ENCODE measurements around the gene DCP2.
A peak's percentile ranks its signal among the peaks of the same experiment; 100 is the strongest.
"Not testable (repeated sequence)": the region's sequence is repeated elsewhere in the genome, so short reads cannot be mapped to it uniquely, and the experiment has no call there.

DCP2 gene

GRCh38 chr5:112976432-112977309 is at the start of gene DCP2:
Gene DCP2 (plus strand): TSS chr5:112976798. CDS start chr5:112976934, 136 bp downstream.
- peak; percentile 93 for DNase-seq

- no peak for DNase-seq
Measured at GRCh38 chr5:112929336-112930081, 47.1 kb upstream of the DCP2 start.

GRCh38 chr5:112930082-112930344 is 46.6 kb upstream of the DCP2 start:
- DNase-seq = no peak

GRCh38 chr5:112931473-112931872 is 45.1 kb upstream of the DCP2 start:
- DNase-seq = no peak

- no peak for DNase-seq
Measured at GRCh38 chr5:112933105-112933504, 43.5 kb upstream of the DCP2 start.

GRCh38 chr5:112933651-112934365 is 42.8 kb upstream of the DCP2 start:
- DNase-seq = no peak

GRCh38 chr5:112934366-112934663 is 42.3 kb upstream of the DCP2 start:
- DNase-seq = no peak

GRCh38 chr5:112935675-112936074 is 40.9 kb upstream of the DCP2 start:
- no peak for DNase-seq

GRCh38 chr5:112938286-112938685 is 38.3 kb upstream of the DCP2 start:
- no peak for DNase-seq

GRCh38 chr5:112940670-112941069 is 35.9 kb upstream of the DCP2 start:
- no peak for DNase-seq

- DNase-seq = no peak
Measured at GRCh38 chr5:112948458-112948857, 28.1 kb upstream of the DCP2 start.

- DNase-seq = no peak
Measured at GRCh38 chr5:112951124-112951702, 25.4 kb upstream of the DCP2 start.

GRCh38 chr5:112956606-112957005 is 20.0 kb upstream of the DCP2 start:
- DNase-seq = no peak

- no peak for DNase-seq
Measured at GRCh38 chr5:112957036-112957808, 19.4 kb upstream of the DCP2 start.

GRCh38 chr5:112958093-112959088 is 18.2 kb upstream of the DCP2 start:
- peak; percentile 11 for DNase-seq

GRCh38 chr5:112959872-112960271 is 16.7 kb upstream of the DCP2 start:
- not testable (repeated sequence) for DNase-seq

GRCh38 chr5:112960315-112960714 is 16.3 kb upstream of the DCP2 start:
- no peak for DNase-seq

- DNase-seq = no peak
Measured at GRCh38 chr5:112960863-112961504, 15.6 kb upstream of the DCP2 start.

- DNase-seq = not testable (repeated sequence)
Measured at GRCh38 chr5:112963374-112963733, 13.2 kb upstream of the DCP2 start.

- DNase-seq = no peak
Measured at GRCh38 chr5:112965733-112966306, 10.8 kb upstream of the DCP2 start.
